Right lobe of liver (tissue), 4 donors: Measurements from ENCODE around the gene MCTP1.

Experiments used
- POLR2A ChIP-seq: fragments of 450-650 bp; IDR thresholded peaks from one replicate; pipeline ENCODE4 v1.6.1; 2017; ENCODE audit warnings: antibody characterized with exemption, mild to moderate bottlenecking
- TF ChIP-seq, protein P1 (sequence below), 4 donors: fragments of 200-600 bp in 3 of 4; fragments of 450-650 bp in 1 of 4; IDR thresholded peaks; one replicate each; pipeline versions ENCODE4 v1.5.1 to v1.8.0; 2016 to 2022; ENCODE audit warnings: antibody characterized with exemption in 4 of 4, mild to moderate bottlenecking in 2 of 4
- donor health status: DM: no; HTN: no; CAD: no.
- donor health status: DM: no; HTN: no; CAD: no.
- donor health status: DM: no; HTN: yes; CAD: no.

DNA sequence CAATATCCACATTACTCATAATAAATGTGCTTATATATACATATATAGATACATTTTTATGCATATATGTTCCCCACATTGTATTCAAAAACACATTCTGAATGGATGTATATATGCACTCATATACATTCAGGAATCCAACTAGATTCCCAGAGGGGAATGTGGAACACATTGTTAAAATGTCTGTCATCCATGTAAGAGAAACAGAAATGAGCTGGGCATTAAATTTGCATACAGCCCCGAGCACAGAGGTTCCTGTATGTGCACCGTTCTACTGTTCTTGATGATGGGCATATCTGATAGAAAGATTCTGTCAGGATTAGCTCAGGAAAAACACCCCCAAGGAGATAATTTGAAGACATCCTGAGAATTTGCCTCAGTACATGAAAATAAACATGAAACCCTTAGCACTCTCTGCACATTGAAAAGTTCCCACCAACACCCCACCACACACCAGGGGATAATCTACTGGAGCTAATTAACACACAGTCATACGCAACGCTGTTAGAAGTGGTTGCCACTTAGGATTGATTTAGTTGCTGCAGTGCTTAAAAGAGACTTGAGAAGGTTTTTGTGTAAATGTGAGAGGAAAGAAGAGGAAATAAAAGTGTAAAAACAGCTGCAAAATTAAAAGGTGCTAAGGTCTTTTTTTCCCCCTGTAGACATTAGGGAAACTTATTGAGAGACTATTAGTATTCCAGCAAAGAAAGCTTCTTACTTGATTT lies 443.1 kb downstream of the MCTP1 start:
- TF ChIP-seq, protein P1, sequence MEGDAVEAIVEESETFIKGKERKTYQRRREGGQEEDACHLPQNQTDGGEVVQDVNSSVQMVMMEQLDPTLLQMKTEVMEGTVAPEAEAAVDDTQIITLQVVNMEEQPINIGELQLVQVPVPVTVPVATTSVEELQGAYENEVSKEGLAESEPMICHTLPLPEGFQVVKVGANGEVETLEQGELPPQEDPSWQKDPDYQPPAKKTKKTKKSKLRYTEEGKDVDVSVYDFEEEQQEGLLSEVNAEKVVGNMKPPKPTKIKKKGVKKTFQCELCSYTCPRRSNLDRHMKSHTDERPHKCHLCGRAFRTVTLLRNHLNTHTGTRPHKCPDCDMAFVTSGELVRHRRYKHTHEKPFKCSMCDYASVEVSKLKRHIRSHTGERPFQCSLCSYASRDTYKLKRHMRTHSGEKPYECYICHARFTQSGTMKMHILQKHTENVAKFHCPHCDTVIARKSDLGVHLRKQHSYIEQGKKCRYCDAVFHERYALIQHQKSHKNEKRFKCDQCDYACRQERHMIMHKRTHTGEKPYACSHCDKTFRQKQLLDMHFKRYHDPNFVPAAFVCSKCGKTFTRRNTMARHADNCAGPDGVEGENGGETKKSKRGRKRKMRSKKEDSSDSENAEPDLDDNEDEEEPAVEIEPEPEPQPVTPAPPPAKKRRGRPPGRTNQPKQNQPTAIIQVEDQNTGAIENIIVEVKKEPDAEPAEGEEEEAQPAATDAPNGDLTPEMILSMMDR (IDR thresholded peaks at IDR 0.05) = no peak
- TF ChIP-seq POLR2A = no peak
